ENCODE measurements around the gene MSN.
"Not testable (repeated sequence)": the region's sequence is repeated elsewhere in the genome, so short reads cannot be mapped to it uniquely, and the experiment has no call there.

The MSN gene

DNA sequence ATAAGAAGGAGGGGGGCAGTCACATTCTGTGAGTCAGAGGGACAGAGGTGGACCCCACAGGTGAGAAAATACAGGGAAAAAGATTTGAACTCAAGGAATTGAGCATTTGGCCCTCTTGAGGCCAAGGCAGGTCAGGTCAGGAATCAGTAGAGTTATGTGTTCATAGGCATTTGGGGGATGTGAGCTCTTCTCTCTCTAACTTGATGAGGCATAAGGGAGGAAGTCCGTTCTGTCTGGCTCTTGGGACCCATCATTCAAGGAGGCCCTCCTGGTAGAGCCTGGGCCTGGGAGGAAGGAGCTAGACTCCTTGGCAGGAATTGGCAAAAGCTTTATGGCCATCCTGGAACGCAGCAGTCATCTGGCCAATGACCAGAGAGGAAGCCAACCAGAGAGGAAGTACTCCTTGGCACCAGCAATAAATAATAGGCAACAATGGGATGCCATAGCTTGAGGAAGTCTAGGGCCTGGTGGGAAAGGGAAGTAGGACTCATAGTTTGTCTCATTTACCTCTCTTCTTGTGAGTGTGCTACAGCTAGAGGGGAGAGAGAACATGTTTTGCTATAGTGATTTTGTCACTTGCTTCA, 53.0 kb downstream of the MSN start:
- DNase-seq (ENCODE audit: low read depth) = no peak

DNA sequence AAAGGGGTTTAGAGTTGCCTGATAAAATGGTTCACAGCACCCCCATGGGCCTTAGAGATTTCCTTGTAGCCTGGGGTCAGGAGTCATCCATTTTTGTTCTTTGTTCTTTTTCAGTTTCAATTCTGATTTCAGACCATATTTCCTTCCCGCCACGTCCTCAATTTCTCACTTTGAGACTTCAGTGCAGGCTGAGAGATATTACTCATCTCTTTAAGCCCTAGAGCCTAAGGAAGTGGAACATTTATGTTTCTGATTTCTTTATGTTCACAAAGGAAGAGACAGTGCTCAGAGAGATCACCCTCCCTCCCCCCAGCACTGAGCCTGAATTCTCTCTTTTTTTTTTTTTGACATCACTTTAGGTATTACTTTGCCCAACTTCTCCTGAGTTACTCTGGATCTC, 56.3 kb downstream of the MSN start:
- no peak for DNase-seq (ENCODE audit: low read depth)

DNA sequence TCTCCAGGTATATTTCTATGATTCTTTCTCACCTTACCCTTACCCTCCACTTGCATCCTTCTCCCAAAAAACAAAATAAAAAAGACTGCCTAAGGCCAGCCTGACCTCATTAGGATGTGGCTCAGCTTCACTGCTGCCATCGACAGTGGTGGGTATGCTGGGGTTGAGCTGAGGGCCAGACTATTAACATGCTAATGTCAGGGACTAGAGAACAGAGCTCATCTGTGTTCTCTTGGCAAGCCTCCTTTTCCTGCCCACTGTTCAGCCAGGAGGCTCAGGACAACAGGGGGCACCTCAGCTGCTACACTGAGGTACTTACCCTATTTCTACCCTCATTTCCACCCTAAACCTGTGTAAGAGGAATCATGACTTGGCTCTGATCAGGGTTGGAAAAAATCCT, 59.3 kb downstream of the MSN start:
- no peak for DNase-seq (ENCODE audit: low read depth)

DNA sequence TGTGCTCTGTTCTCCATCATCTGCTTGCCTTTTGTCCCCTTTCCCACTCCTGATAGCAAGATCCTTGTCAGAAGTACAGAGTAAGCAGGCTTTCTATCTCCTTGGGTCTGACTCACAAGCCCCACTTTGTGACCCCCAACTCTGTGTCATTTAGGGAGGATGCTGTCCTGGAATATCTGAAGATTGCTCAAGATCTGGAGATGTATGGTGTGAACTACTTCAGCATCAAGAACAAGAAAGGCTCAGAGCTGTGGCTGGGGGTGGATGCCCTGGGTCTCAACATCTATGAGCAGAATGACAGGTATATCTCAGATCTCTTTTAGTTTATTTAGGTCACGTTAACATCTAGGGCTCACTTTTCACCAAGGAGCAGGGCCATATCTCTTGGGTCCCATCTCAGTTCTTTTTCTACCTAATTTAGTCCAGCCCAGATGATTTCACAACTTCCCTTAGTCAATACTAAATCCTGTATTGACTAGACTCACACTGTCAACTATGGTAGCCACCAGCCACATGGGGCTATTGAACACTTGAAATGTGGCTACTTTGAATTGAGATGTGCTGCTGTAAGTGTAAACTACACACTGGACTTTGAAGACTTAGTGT, 64.3 kb downstream of the MSN start:
- DNase-seq (ENCODE audit: low read depth) = no peak

DNA sequence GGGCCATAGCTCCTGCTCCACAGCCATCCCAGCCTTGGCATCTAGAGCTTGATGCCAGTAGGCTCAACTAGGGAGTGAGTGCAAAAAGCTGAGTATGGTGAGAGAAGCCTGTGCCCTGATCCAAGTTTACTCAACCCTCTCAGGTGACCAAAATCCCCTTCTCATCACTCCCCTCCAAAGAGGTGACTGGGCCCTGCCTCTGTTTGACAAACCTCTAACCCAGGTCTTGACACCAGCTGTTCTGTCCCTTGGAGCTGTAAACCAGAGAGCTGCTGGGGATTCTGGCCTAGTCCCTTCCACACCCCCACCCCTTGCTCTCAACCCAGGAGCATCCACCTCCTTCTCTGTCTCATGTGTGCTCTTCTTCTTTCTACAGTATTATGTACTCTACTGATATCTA, 73.5 kb downstream of the MSN start:
- no peak for DNase-seq (ENCODE audit: low read depth)

DNA sequence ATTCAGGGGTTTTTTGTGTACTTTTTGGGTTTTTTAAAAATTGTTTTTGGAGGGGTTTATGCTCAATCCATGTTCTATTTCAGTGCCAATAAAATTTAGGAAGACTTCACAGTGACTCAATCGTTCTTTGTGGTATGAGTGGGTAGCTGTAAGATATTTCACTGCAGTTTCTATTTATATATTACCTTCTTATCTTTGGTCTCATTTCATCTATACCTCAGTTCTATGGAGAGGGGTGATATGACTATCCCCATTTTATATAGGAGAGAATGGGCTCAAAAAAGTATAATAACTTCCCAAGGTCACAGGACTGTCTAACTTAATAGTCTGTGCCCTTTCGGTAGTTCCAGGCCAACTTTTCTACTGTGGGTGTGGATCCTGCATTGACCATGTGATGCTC, 74.4 kb downstream of the MSN start:
- DNase-seq (ENCODE audit: low read depth) = no peak

DNA sequence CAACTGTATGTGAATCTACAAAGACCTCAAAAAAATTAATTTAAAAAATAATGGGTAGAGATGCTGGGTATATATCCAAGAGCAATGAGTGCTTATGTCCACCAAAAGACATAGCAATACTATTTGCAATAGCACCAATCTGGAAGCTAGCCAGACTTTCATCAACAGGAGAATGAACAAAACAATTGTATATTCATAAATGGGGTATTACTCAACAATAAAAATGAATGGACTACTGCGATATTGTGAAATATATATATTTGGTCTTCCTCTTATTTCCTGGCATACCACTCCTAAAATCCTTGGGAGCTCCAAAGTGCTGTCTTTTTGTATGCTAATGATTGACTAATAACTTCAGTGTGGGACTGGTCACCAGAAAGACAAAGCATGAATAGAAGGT, 77.5 kb downstream of the MSN start:
- no peak for DNase-seq (ENCODE audit: low read depth)

DNA sequence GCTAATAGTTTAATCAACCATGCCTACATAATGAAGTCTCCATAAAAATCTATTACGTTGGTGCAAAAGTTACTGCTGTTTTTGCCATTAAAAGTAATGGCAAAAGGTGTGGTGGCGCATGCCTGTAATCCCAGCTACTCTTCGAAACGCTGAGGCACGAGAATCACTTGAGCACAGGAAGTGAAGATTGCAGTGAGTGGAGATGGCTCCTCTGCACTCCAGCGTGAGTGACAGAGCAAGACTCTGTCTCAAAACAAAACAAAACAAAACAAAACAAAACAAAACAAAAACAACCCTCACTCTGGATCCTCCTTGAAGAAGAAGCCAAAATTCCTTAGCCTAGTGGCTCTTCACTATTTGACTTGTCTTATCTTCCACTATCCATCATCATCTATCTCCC, 78.0 kb downstream of the MSN start:
- no peak for DNase-seq (ENCODE audit: low read depth)

DNA sequence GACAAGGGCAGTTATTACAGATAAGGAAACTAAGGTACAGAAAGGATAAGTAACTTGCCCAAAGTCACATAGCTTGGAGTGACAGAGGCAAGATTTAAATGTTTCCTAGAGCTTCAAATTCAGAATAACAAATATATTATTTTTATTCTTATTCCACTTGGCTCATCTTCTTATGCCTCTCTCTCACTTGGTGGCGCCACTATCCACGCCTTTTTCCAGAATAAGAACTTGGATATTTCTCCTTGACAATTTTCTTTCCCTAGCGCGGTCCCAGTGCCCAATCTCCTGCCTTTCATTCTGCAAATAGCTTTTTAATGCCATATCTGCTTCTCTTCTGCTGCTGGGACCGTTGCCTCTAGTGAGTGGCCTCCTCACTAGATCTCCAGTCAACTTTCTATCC, 78.5 kb downstream of the MSN start:
- no peak for DNase-seq (ENCODE audit: low read depth)

DNA sequence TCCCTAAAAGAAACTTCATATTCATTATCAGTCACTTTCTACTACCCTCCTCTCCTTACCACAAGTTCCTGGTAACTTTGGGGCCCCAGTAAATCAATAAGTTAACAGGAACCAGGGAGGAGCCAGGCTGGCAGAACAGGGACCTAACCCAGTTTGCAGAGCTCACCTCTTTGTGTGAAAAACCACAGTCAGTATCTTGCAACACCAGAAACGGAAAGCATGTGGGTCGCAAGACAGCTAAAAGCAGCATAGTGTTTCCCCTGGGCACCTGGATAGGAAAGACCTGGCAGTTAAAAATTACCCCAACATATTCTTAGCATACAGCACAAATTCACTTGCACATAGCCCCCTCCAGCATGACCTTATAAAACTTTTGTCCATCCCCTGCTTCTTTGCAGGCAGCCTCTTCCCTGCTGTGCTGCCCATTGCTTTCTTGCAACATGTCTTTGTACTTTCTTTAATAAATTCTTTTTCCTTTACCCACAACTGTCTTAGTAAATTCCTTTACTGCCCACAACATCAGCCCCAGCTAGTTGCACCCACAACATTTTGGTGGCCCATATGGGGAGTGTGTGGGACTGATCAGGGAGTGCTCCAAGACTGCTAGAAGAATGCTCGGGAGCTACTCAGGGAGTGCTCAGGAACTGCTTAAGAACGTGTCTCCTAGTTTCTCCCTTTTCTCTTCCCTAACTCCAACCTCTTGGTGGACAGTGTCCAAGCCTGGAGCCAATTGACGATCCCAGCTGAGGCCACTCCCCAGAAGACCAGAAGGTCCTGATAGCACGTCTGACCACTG, 83.4 kb downstream of the MSN start:
- DNase-seq (ENCODE audit: low read depth) = no peak

DNA sequence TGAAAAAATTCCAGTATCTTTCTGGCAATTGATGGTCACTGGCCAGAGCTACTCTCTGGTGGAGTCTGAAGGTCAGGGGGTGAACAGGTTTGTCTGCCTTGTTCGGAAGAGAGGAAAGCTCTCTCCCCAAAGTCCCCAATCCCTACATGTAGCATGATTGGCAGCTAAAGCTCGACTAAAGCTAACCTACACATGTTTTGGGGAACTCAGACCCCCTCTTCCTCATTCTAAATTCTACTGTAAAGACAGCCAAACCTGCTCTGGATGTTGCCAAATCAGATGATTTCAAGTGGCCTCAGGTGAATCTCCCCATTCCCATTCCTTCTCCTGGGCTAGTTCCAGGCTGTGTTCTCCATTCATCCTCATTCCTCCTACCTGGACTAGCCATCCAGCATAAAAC, 84.1 kb downstream of the MSN start:
- no peak for DNase-seq (ENCODE audit: low read depth)

DNA sequence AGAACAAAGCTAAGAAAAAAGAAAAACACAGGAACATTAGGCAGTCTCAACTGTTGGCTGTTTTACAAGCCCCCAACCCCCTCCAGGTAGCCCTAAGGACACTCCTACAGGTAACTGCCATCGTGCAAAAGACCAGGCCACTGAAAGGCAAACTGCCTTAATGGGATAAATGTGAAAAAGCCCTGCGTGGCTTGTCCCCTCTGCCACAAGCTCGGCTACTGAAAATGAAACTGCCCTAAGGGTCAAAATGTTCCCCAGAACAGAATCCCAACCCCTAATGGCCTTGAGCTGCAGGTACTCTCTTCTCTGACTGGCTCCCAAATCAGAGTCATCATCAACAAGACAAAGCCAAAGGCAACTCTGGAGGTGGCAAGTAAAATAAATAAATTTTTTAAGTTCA, 84.8 kb downstream of the MSN start:
- no peak for DNase-seq (ENCODE audit: low read depth)

DNA sequence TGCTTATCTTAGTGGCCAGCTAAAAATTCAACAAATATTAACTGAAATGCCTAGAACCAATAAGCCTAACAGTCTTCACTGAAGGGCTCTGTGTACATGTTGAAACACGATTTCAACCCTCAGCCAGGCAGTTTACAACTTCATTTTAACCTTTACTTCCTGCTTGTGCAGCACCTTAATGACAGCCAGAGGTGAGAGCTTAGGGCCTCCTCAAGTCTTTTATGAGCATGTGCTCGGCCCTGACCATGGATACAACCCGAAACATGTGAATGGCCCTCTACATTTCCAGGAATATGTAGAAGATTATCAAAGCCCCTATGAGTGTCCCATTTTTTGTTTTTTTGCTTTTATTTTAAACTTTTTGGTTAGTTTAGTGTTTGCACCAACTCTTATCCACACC, 88.3 kb downstream of the MSN start:
- DNase-seq (ENCODE audit: low read depth) = no peak

DNA sequence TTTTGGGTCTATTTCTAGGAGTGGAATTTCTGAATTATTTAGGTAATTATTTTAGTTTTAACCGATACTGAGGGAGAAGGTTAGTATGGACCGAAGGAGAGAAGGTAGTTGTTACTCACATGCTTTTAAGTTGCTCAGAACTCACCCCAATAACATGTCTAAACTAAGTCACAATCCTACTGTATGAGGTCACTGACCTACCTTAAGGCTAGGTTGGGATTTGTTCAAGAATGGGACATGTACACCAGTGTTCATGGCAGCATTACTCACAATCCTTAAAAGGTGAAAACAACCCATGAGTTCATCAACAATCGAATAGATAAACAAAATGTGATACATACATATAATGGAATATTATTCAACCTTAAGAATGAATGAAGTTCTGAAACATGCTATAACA, 90.5 kb downstream of the MSN start:
- DNase-seq (ENCODE audit: low read depth) = no peak

DNA sequence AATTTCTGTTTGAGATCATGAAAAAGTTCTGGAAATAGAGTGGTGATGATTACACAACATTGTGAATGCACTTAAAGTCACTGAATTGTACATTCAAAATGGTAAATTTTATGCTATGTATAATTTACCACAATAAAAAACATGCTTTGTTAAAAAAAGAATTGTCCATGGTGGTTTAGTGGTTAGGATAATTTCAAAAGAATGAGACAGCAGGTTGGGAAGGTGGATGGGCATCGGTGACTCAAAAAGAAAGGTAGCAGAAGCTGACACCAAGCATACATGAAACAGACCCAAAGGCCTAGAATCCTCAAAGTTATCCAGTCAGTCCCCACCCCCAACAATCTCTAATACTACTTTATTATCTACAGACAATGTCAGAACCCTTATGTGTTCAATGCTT, 91.1 kb downstream of the MSN start:
- no peak for DNase-seq (ENCODE audit: low read depth)

DNA sequence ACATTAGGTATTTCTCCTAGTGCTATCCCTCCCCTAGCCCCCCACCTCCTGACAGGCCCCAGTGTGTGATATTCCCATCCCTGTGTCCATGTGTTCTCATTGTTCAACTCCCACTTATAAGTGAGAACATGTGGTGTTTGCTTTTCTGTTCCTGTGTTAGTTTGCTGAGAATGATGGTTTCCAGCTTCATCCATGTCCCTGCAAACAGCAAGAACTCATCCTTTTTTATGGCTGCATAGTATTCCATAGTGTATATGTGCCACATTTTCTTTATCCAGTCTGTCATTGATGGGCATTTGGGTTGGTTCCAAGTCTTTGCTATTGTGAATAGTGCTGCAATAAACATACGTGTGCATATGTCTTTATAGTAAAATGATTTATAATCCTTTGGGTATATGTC, 92.1 kb downstream of the MSN start:
- not testable (repeated sequence) for DNase-seq (ENCODE audit: low read depth)

DNA sequence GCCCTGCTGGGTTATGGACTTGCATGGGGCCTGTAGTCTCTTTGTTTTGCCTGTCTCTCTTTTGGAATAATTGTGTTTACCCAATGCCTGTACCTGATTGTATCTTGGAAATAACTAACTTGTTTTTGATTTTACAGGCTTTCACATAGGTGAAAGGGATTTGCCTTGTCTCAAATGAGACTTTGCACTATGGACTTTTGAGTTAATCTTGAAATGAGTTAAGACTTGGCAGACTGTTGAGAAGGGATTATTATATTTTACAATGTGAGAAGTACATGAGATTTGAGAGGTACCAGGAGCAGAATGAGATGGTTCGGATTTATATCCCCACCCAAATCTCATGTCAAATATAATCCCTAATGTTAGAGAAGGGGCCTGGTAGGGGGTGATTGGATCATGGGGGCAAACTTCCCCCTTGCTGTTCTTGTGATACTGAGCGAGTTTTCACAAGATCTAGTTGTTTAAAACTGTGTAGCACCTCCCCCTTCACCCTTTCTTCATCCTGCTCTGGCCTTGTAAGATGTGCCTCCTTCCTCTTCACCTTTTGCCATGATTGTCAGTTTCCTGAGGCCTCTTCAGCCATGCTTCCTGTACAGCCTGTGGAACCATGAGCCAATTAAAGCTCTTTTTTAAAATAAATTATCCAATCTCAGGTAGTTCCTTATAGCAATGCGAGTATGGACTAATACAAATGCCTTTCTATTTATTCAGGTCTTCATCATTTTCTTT, 102.3 kb downstream of the MSN start:
- DNase-seq (ENCODE audit: low read depth) = no peak

DNA sequence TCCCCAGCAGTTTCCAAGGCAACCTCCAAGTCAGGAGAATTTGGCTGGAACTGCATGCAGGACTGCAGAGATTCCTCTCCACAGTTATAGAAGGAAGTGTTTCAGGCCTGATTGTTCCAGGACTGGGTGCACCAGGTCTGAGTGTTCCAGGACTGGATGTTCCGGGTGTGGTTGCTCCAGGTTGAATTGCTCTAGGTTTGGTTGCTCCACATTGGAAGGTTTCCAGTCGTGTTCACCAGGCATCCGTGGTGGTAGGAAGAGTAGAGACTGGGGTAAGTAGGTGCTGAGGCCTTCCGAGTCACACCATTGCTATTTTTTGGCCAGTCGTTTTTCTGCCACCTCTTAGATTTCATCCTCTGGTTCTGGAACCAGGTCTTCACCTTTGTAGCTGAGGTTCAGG, 105.4 kb downstream of the MSN start:
- no peak for DNase-seq (ENCODE audit: low read depth)

DNA sequence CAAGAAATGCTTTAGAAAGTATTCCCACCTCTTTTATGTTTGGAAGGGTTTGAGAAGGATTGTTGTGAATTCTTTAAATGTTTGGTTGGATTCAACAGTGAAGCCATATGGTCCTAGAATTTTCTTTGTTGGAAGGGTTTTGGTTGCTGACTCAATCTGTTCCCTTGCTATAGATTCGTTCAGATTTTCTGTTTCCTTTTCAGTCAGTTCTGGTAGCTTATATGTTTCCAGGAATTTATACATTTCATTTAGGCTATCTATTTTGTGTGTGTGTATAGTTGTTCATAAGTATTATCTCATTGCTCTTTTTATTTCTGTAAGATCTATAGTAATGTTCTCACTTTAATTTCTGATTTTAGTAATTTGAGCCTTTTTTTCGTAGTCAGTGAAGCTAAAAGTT, 114.4 kb downstream of the MSN start:
- no peak for DNase-seq (ENCODE audit: low read depth)

DNA sequence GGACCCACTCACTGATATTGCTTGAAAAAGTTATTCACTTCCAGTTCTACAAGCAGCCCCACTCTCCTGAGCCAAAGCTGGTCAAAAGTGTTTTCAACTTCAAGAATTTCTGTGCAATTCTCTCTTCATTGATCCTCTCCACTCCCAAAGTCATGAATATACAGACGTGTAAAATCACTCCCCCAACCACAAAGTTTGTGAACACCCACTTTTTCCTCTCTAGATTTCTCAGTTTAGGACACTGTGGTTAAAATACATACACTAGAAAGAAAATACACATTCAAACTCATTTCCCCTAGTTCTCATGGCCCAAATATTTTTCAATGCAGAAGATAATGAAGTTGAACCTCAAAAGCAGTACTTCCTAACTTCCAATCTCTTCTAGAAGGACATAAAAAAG, 116.3 kb downstream of the MSN start:
- no peak for DNase-seq (ENCODE audit: low read depth)
